ENCODE measurements around the gene ARSH. TPM values are rescaled to one million over a fixed set of nuclear protein-coding genes. Genes with fewer than 3 reads are reported as not detected.

The ARSH gene
- total RNA-seq, 1 donor from 2014 or later: not detected

GRCh38 chrX:3010532-3010931 lies 4.2 kb downstream of the ARSH start:
- Histone ChIP-seq H3K4me1 (ENCODE audit: insufficient read depth, low read length) (no peaks in the 10 kb centered on the region), H4K20me1 (ENCODE audit: insufficient read depth, low read length) (no peaks in the 10 kb centered on the region), H3K9me3 (ENCODE audit: insufficient read depth, low read depth, low read length) (no peaks in the 10 kb centered on the region), H3K4me2 (ENCODE audit: low read length) (no peak overlapping the region), H3K27me3 (ENCODE audit: insufficient read depth, low read length) (no peaks in the 10 kb centered on the region), H3K36me3 (ENCODE audit: insufficient read depth, low read length) (no peaks in the 10 kb centered on the region), H3K79me2 (ENCODE audit: insufficient read depth, low read length) (no peaks in the 10 kb centered on the region), H2AFZ (ENCODE audit: low read depth, low read length) (no peak overlapping the region), H3K4me3 (ENCODE audit: insufficient read depth, low read depth, low read length) (no peak overlapping the region), H3K27ac (ENCODE audit: low read depth, low read length) (no peak overlapping the region), H3K9ac (ENCODE audit: low read length) (no peak overlapping the region)
- no peaks in the 10 kb centered on the region for H3K4me1 Mint-ChIP-seq (ENCODE audit: low read depth, unreplicated experiment)
- no peaks in the 10 kb centered on the region for H3K27me3 Mint-ChIP-seq (ENCODE audit: low read depth, unreplicated experiment)
- H3K4me3 Mint-ChIP-seq (ENCODE audit: unreplicated experiment): no peak overlapping the region
- DNase-seq (ENCODE audit: low read depth): no peak
- FAIRE-seq: peak; percentile 29
- H3K27ac Mint-ChIP-seq (ENCODE audit: unreplicated experiment): no peak overlapping the region
- no peaks in the 10 kb centered on the region for H3K36me3 Mint-ChIP-seq (ENCODE audit: low read depth, unreplicated experiment)
- TF ChIP-seq, protein P1, sequence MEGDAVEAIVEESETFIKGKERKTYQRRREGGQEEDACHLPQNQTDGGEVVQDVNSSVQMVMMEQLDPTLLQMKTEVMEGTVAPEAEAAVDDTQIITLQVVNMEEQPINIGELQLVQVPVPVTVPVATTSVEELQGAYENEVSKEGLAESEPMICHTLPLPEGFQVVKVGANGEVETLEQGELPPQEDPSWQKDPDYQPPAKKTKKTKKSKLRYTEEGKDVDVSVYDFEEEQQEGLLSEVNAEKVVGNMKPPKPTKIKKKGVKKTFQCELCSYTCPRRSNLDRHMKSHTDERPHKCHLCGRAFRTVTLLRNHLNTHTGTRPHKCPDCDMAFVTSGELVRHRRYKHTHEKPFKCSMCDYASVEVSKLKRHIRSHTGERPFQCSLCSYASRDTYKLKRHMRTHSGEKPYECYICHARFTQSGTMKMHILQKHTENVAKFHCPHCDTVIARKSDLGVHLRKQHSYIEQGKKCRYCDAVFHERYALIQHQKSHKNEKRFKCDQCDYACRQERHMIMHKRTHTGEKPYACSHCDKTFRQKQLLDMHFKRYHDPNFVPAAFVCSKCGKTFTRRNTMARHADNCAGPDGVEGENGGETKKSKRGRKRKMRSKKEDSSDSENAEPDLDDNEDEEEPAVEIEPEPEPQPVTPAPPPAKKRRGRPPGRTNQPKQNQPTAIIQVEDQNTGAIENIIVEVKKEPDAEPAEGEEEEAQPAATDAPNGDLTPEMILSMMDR (IDR thresholded peaks at IDR 0.05; ENCODE audit: insufficient read depth, low read depth, low read length): no peak
- TF ChIP-seq EZH2 (IDR thresholded peaks at IDR 0.05; ENCODE audit: insufficient read depth, low read length): no peak
- H3K9me3 Mint-ChIP-seq (ENCODE audit: unreplicated experiment): no peaks in the 10 kb centered on the region

GRCh38 chrX:3017492-3017891 lies 11.1 kb downstream of the ARSH start:
- Mint-ChIP-seq H3K9me3 (ENCODE audit: unreplicated experiment) (no peaks in the 10 kb centered on the region), H3K4me1 (ENCODE audit: low read depth, unreplicated experiment) (no peaks in the 10 kb centered on the region), H3K27ac (ENCODE audit: unreplicated experiment) (no peak overlapping the region), H3K27me3 (ENCODE audit: low read depth, unreplicated experiment) (no peaks in the 10 kb centered on the region), H3K4me3 (ENCODE audit: unreplicated experiment) (no peak overlapping the region), H3K36me3 (ENCODE audit: low read depth, unreplicated experiment) (no peaks in the 10 kb centered on the region)
- H3K4me2 ChIP-seq (ENCODE audit: low read length): no peak overlapping the region
- H4K20me1 ChIP-seq (ENCODE audit: insufficient read depth, low read length): no peaks in the 10 kb centered on the region
- H3K4me3 ChIP-seq (ENCODE audit: insufficient read depth, low read depth, low read length): no peak overlapping the region
- DNase-seq (ENCODE audit: low read depth) (no peak), FAIRE-seq (peak; percentile 88)
- no peaks in the 10 kb centered on the region for H3K36me3 ChIP-seq (ENCODE audit: insufficient read depth, low read length)
- no peak for TF ChIP-seq EZH2 (IDR thresholded peaks at IDR 0.05; ENCODE audit: insufficient read depth, low read length)
- TF ChIP-seq, protein P1 (IDR thresholded peaks at IDR 0.05; ENCODE audit: insufficient read depth, low read depth, low read length): no peak
- H3K9ac ChIP-seq (ENCODE audit: low read length): no peak overlapping the region
- no peak overlapping the region for H3K27ac ChIP-seq (ENCODE audit: low read depth, low read length)
- no peak overlapping the region for H2AFZ ChIP-seq (ENCODE audit: low read depth, low read length)
- H3K9me3 ChIP-seq (ENCODE audit: insufficient read depth, low read depth, low read length): no peaks in the 10 kb centered on the region
- H3K4me1 ChIP-seq (ENCODE audit: insufficient read depth, low read length): no peaks in the 10 kb centered on the region
- H3K79me2 ChIP-seq (ENCODE audit: insufficient read depth, low read length): no peaks in the 10 kb centered on the region
- H3K27me3 ChIP-seq (ENCODE audit: insufficient read depth, low read length): no peaks in the 10 kb centered on the region

DNA sequence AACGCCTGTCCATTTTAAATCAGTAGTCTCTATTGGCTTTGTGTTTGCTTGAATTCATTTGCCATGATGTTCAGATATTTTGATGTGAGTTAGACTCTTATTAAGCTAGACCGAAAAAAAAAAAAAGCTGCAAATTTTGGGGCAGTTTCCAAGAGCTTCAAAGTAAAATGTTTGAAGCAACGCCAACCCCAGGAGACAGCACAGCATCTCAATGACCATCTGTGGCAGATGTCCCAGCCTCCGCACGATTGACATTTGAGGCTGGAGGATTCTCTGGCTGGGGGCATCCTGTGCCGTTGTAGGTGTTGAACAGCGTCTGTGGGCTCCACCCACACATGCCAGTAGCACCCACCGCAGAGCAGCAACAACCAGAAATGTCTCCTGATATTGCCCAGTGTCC lies 17.8 kb downstream of the ARSH start:
- no peaks in the 10 kb centered on the region for H3K36me3 Mint-ChIP-seq (ENCODE audit: low read depth, unreplicated experiment)
- Histone ChIP-seq H3K9me3 (ENCODE audit: insufficient read depth, low read depth, low read length) (no peaks in the 10 kb centered on the region), H3K4me1 (ENCODE audit: insufficient read depth, low read length) (no peaks in the 10 kb centered on the region), H2AFZ (ENCODE audit: low read depth, low read length) (no peak overlapping the region), H3K79me2 (ENCODE audit: insufficient read depth, low read length) (no peaks in the 10 kb centered on the region), H3K4me3 (ENCODE audit: insufficient read depth, low read depth, low read length) (no peak overlapping the region), H3K9ac (ENCODE audit: low read length) (no peak overlapping the region), H3K4me2 (ENCODE audit: low read length) (no peak overlapping the region), H3K36me3 (ENCODE audit: insufficient read depth, low read length) (no peaks in the 10 kb centered on the region), H3K27me3 (ENCODE audit: insufficient read depth, low read length) (no peaks in the 10 kb centered on the region), H3K27ac (ENCODE audit: low read depth, low read length) (no peak overlapping the region), H4K20me1 (ENCODE audit: insufficient read depth, low read length) (no peaks in the 10 kb centered on the region)
- H3K4me1 Mint-ChIP-seq (ENCODE audit: low read depth, unreplicated experiment): no peaks in the 10 kb centered on the region
- no peaks in the 10 kb centered on the region for H3K9me3 Mint-ChIP-seq (ENCODE audit: unreplicated experiment)
- H3K4me3 Mint-ChIP-seq (ENCODE audit: unreplicated experiment): no peak overlapping the region
- DNase-seq (ENCODE audit: low read depth): no peak
- TF ChIP-seq, protein P1 (IDR thresholded peaks at IDR 0.05; ENCODE audit: insufficient read depth, low read depth, low read length): no peak
- TF ChIP-seq EZH2 (IDR thresholded peaks at IDR 0.05; ENCODE audit: insufficient read depth, low read length): no peak
- H3K27ac Mint-ChIP-seq (ENCODE audit: unreplicated experiment): no peak overlapping the region
- no peaks in the 10 kb centered on the region for H3K27me3 Mint-ChIP-seq (ENCODE audit: low read depth, unreplicated experiment)
- peak; percentile 9 for FAIRE-seq
